Measurements from ENCODE around the gene STYXL2.

The STYXL2 gene

GRCh38 chr1:167081594-167082156, 12.2 kb upstream of the STYXL2 start:
- no peak for DNase-seq (ENCODE audit: low read depth)

- DNase-seq (ENCODE audit: low read depth), result no peak
Observed at GRCh38 chr1:167082511-167083027, 11.3 kb upstream of the STYXL2 start.

- no peak for DNase-seq (ENCODE audit: low read depth)
Observed at GRCh38 chr1:167083066-167083665, 10.7 kb upstream of the STYXL2 start.

GRCh38 chr1:167083871-167084270, 10.0 kb upstream of the STYXL2 start:
- DNase-seq (ENCODE audit: low read depth), result no peak

GRCh38 chr1:167084757-167085156, 9.1 kb upstream of the STYXL2 start:
- no peak for DNase-seq (ENCODE audit: low read depth)

- DNase-seq (ENCODE audit: low read depth), result no peak
Observed at GRCh38 chr1:167086033-167086432, 7.8 kb upstream of the STYXL2 start.

- no peak for DNase-seq (ENCODE audit: low read depth)
Observed at GRCh38 chr1:167086768-167087167, 7.1 kb upstream of the STYXL2 start.

- no peak for DNase-seq (ENCODE audit: low read depth)
Observed at GRCh38 chr1:167088746-167089417, 5.0 kb upstream of the STYXL2 start.

- DNase-seq (ENCODE audit: low read depth), result no peak
Observed at GRCh38 chr1:167089939-167090313, 3.9 kb upstream of the STYXL2 start.

- DNase-seq (ENCODE audit: low read depth), result no peak
Observed at GRCh38 chr1:167090314-167090942, 3.4 kb upstream of the STYXL2 start, which contains the start of gene GPA33. Gene GPA33, minus strand, starts transcription at chr1:167090377. Its CDS starts 90 bp downstream, at chr1:167090287.

- DNase-seq (ENCODE audit: low read depth), result no peak
Observed at GRCh38 chr1:167092653-167093052, 1.2 kb upstream of the STYXL2 start.

GRCh38 chr1:167094690-167095089, 815 bp downstream of the STYXL2 start:
- no peak for DNase-seq (ENCODE audit: low read depth)

GRCh38 chr1:167095368-167095767, 1.5 kb downstream of the STYXL2 start:
- DNase-seq (ENCODE audit: low read depth), result no peak

GRCh38 chr1:167099851-167100250, 6.0 kb downstream of the STYXL2 start:
- no peak for DNase-seq (ENCODE audit: low read depth)

- DNase-seq (ENCODE audit: low read depth), result no peak
Observed at GRCh38 chr1:167100730-167101129, 6.9 kb downstream of the STYXL2 start.

GRCh38 chr1:167101754-167102153, 7.9 kb downstream of the STYXL2 start:
- DNase-seq (ENCODE audit: low read depth), result no peak

- no peak for DNase-seq (ENCODE audit: low read depth)
Observed at GRCh38 chr1:167102906-167103573, 9.2 kb downstream of the STYXL2 start.

- DNase-seq (ENCODE audit: low read depth), result no peak
Observed at GRCh38 chr1:167104256-167104633, 10.4 kb downstream of the STYXL2 start.

- DNase-seq (ENCODE audit: low read depth), result no peak
Observed at GRCh38 chr1:167105271-167106118, 11.6 kb downstream of the STYXL2 start.

GRCh38 chr1:167106119-167106461, 12.2 kb downstream of the STYXL2 start:
- no peak for DNase-seq (ENCODE audit: low read depth)

- DNase-seq (ENCODE audit: low read depth), result no peak
Observed at GRCh38 chr1:167107456-167107855, 13.6 kb downstream of the STYXL2 start.

- no peak for DNase-seq (ENCODE audit: low read depth)
Observed at GRCh38 chr1:167109125-167109524, 15.2 kb downstream of the STYXL2 start.
